Measurements from ENCODE around the gene NFE2L3.
"Not testable (repeated sequence)": the region's sequence is repeated elsewhere in the genome, so short reads cannot be mapped to it uniquely, and the experiment has no call there.

The NFE2L3 gene

DNA sequence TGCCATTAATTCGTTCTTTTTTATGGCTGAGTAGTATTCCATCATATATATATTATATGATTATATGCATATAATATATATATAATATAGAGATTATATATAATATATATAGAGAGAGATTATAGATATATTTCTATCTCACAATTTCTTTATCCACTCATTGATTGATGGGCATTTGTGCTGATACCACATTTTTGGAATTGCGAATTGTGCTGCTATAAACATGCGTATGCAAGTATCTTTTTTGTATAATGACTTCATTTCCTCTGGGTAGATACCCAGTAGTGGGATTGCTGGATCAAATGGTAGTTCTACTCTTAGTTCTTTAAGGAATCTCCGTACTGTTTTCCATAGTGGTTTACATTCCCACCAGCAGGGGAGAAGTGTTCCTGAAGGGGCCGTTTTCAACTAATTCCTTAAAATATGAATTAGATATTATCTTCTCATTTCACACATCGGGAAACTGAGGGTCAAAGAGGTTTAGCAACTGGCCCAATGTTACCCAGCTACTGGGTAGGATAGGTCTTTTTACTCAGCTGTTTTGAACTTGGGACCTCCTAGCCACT is 16.5 kb downstream of the NFE2L3 start:
- Mint-ChIP-seq H3K36me3 (peaks cover 12 to 21% of the 10 kb centered on the region in 2 donors), H3K9me3 (peaks cover 0 to 3% of the 10 kb centered on the region in 2 donors), H3K27me3 (no peaks in the 10 kb centered on the region), H3K27ac (no peak overlapping the region), H3K4me1 (peaks cover 9 to 10% of the 10 kb centered on the region in 2 donors), H3K4me3 (no peak overlapping the region)
- ATAC-seq (replicated peaks) (no peak), DNase-seq (no peak)

DNA sequence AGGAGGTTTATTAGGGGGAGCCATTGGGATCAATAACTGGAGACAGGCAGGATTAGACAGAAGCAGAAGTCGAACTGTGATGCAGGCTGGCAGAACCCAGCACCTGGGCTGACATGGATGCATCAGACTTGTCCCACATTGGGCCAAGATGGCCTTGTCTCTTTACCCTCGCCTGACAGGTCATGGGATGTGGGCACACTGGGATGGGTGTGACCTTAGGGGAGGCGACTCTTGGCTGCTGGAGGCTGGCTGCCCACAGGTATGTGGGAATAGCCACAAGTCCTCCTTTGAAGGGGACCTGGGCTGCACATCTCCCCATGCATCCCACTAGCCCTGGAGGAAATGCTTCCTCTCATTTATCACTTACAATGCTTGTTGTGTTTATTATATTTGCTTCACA is 17.3 kb downstream of the NFE2L3 start:
- H3K4me1 Mint-ChIP-seq, result peaks cover 9 to 10% of the 10 kb centered on the region in 2 donors
- H3K36me3 Mint-ChIP-seq, result peaks cover 12 to 27% of the 10 kb centered on the region in 2 donors
- no peak overlapping the region for H3K27ac Mint-ChIP-seq
- no peak for ATAC-seq (replicated peaks)
- H3K4me3 Mint-ChIP-seq, result no peak overlapping the region
- H3K9me3 Mint-ChIP-seq, result peaks cover 0 to under 1% of the 10 kb centered on the region in 2 donors
- H3K27me3 Mint-ChIP-seq, result no peaks in the 10 kb centered on the region
- no peak for DNase-seq

DNA sequence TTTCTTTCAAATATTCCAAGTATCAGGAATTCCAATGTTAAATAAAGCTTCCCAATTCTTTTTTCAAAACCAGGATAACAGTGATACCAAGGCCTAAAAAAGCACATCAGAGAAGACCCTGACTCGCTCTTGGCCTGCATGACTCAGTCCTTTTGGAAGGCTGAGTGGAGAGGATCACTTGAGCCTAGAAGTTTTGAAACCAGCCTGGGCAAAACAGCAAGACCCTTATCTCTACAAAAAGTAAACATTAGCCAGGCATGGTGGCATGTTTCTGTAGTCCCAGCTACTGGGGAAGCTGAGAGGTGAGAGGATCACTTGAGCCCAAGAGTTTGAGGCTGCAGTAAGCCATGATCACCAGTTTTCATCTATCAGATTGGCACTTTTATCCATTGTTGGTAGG is 18.7 kb downstream of the NFE2L3 start:
- ATAC-seq (replicated peaks), result no peak
- Mint-ChIP-seq H3K27ac (no peak overlapping the region), H3K27me3 (no peaks in the 10 kb centered on the region), H3K4me3 (no peak overlapping the region), H3K9me3 (no peaks in the 10 kb centered on the region), H3K36me3 (peaks cover 12 to 29% of the 10 kb centered on the region in 2 donors), H3K4me1 (peaks cover 9 to 10% of the 10 kb centered on the region in 2 donors)
- DNase-seq, result no peak

DNA sequence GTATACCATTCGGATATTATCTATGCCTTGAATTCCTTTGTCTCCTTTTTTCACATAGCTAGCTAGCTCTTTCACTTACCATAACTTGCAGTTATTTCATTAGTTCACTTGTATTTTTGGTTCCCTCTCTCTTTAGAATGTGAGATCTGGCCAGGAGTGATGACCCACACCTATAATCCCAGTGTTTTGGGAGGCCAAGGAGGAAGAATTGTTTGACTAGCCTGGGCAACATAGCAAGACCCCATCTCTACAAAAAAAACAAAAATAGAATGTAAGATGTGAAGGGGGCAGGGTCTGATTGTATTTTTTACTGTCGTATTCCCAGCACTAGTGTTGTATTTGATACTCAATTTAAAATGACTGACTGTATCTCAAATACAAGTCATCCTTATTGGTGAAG is 19.6 kb downstream of the NFE2L3 start:
- Mint-ChIP-seq H3K36me3 (peaks cover 12 to 27% of the 10 kb centered on the region in 2 donors), H3K4me1 (peaks cover 6 to 8% of the 10 kb centered on the region in 2 donors), H3K27me3 (no peaks in the 10 kb centered on the region), H3K27ac (no peak overlapping the region), H3K4me3 (no peak overlapping the region), H3K9me3 (no peaks in the 10 kb centered on the region)
- no peak for ATAC-seq (replicated peaks)
- no peak for DNase-seq

DNA sequence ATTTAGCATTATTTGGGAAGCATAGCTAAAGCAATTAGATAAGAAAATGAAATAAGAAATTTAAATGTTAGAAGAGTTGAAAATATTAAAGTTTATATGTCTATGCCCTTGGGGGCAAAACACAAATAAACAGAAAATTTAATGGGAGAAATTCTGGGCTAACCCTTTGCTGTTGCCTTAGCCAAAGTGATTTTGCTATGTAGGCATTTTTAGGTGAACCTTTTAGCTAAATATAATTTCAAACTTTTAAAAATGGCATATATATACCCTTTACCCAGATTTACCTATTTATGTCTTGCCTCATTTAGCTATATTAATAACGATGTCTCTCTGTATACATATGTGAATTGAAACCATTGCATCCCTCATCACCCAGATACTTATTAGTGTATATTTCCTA is 20.1 kb downstream of the NFE2L3 start:
- Mint-ChIP-seq H3K4me3 (no peak overlapping the region), H3K4me1 (peaks cover 2 to 4% of the 10 kb centered on the region in 2 donors), H3K27me3 (no peaks in the 10 kb centered on the region), H3K27ac (no peak overlapping the region), H3K9me3 (no peaks in the 10 kb centered on the region), H3K36me3 (peaks cover 12 to 23% of the 10 kb centered on the region in 2 donors)
- DNase-seq (no peak), ATAC-seq (replicated peaks) (no peak)

DNA sequence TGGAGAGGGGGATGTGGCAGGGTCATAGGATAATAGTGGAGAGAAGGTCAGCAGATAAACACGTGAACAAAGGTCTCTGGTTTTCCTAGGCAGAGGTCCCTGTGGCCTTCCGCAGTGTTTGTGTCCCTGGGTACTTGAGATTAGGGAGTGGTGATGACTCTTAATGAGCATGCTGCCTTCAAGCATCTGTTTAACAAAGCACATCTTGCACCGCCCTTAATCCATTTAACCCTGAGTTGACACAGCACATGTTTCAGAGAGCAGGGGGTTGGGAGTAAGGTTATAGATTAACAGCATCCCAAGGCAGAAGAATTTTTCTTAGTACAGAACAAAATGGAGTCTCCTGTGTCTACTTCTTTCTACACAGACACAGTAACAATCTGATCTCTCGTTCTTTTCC is 23.9 kb downstream of the NFE2L3 start:
- not testable (repeated sequence) for DNase-seq

DNA sequence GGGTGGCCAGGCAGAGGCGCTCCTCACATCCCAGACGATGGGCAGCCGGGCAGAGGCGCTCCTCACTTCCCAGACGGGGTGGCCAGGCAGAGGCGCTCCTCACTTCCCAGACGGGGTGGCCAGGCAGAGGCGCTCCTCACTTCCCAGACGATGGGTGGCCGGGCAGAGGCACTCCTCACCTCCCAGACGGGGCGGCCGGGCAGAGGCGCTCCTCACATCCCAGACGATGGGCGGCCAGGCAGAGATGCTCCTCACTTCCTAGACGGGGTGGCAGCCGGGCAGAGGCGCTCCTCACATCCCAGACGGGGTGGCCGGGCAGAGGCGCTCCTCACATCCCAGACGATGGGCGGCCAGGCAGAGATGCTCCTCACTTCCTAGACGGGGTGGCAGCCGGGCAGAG is 24.7 kb downstream of the NFE2L3 start:
- H3K4me3 Mint-ChIP-seq; H3K27me3 Mint-ChIP-seq; H3K9me3 Mint-ChIP-seq; ATAC-seq (replicated peaks); H3K27ac Mint-ChIP-seq; DNase-seq: not testable (repeated sequence)
- Mint-ChIP-seq H3K4me1 (peaks cover 10 to 14% of the 10 kb centered on the region in 2 donors), H3K36me3 (peaks cover 0 to 19% of the 10 kb centered on the region in 2 donors)

More for the DNA sequence above, 23.9 kb downstream of the NFE2L3 start:
- peaks cover 7 to 14% of the 10 kb centered on the region in 2 donors for H3K4me1 Mint-ChIP-seq
- H3K27me3 Mint-ChIP-seq; ATAC-seq (replicated peaks); H3K9me3 Mint-ChIP-seq; H3K27ac Mint-ChIP-seq; H3K4me3 Mint-ChIP-seq: not testable (repeated sequence)
- H3K36me3 Mint-ChIP-seq, result peaks cover 2 to 21% of the 10 kb centered on the region in 2 donors

DNA sequence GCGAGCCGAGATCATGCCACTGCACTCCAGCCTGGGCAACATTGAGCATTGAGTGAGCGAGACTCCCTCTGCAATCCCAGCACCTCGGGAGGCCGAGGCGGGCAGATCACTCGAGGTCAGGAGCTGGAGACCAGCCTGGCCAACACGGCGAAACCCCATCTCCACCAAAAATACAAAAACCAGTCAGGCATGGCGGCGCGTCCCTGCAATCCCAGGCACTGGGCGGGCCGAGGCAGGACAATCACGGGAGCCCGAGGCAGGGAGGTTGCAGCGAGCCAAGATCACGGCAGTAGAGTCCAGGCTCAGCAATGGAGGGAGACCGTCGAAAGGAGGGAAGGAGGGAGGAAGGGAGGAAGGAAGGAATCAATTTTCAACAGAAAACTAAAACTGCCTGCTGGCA is 25.3 kb downstream of the NFE2L3 start:
- not testable (repeated sequence) for H3K27me3 Mint-ChIP-seq; ATAC-seq (replicated peaks); H3K4me3 Mint-ChIP-seq; H3K9me3 Mint-ChIP-seq; H3K27ac Mint-ChIP-seq; DNase-seq
- peaks cover 0 to 18% of the 10 kb centered on the region in 2 donors for H3K36me3 Mint-ChIP-seq
- H3K4me1 Mint-ChIP-seq, result peaks cover 10 to 14% of the 10 kb centered on the region in 2 donors

DNA sequence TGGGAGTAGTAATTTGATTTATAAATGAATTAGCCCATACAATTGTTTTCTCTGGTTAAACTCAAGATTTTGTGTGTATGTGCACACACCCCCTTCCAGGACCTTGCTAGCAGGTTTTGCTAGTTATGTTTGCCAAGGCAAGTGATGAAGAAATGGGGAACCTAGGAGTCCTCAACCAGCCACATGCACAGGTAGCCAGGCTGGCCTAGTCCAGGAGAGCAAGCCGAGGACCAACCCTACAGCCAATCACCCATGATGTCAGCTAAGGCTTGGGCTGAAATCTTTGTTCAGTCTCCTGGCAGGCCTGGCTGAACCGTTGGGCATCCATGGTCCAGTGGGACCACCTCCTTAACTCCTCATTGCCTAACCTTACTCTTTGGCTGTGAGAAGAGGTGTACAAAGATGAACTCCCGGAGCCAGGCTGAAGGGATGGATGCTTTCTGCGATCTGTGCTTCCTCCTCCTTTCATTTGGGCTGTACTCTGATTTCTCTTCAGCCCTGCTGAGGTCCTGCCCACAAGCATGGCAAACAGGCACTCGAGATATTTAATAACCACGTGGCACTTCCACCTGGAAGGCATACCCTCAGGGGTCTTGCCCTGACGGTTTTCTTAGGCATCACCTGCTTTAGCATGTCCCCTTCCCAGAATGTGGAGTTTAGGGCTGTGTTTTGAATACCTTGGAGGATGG is 26.4 kb downstream of the NFE2L3 start:
- Mint-ChIP-seq H3K9me3 (no peaks in the 10 kb centered on the region), H3K4me3 (no peak overlapping the region), H3K4me1 (peaks cover 10 to 17% of the 10 kb centered on the region in 2 donors), H3K27ac (no peak overlapping the region), H3K36me3 (peaks cover 0 to 18% of the 10 kb centered on the region in 2 donors), H3K27me3 (no peaks in the 10 kb centered on the region)
- DNase-seq, result no peak
- ATAC-seq (replicated peaks), result peak; percentile 17 to 18

DNA sequence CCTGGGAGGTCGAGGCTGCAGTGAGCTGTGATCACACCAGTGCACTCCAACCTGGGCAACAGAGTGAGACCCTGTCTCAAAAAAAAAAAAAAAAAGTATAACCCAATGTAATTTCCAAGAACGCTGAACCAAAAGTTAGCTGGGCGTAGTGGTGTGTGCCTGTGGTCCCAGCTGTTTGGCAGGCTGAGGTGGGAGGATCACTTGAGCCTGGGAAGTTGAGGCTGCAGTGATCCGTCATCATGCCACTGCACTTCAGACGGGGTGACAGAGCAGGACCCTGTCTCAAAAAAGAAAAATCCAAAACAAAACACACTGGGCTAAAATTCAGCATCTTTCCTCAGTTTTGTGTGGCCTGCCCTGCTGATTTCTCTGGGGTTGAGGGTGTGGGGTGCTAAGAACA is 27.4 kb downstream of the NFE2L3 start:
- Mint-ChIP-seq H3K9me3 (no peaks in the 10 kb centered on the region), H3K36me3 (peaks cover 3 to 19% of the 10 kb centered on the region in 2 donors), H3K27me3 (no peaks in the 10 kb centered on the region), H3K4me3 (no peak overlapping the region), H3K4me1 (peaks cover 15 to 27% of the 10 kb centered on the region in 2 donors), H3K27ac (no peak overlapping the region)
- DNase-seq (no peak), ATAC-seq (replicated peaks) (no peak)

DNA sequence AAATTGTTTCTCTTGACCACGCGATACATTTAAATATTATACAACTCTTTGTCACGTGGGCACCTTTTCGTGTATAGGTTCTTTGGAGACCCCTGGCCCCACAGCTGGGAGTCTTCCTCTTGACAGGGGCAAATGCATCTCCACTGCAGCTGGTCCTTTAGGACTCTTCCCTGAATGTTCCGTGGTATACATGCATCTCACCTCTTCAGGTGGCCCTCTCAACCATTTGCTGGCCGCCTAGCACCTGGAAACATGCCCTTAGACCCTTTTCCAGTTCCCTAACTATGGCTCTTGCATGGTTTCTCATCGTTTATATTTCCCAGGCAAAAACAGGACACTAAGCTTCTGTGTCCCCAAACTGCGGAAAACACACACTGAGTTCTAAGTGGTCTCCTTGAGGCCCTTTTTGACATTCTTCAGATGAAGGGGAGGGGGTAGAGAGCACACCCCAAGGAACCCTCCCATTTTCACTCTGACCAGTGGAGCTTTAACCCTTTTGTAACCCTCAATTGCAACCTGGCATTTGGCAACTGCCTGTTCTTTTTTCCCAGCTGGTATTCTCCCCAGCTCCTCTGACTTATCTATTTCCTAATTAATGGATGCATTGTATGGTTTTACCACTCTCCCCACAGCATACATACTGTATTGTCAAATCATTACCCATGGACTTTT is 28.0 kb downstream of the NFE2L3 start:
- peaks cover 17 to 30% of the 10 kb centered on the region in 2 donors for H3K4me1 Mint-ChIP-seq
- DNase-seq (no peak), ATAC-seq (replicated peaks) (peak in 1 of 2 donors; percentile 6)
- peaks cover 6 to 24% of the 10 kb centered on the region in 2 donors for H3K36me3 Mint-ChIP-seq
- no peaks in the 10 kb centered on the region for H3K27me3 Mint-ChIP-seq
- H3K27ac Mint-ChIP-seq, result peak overlapping the region; percentile 48
- H3K9me3 Mint-ChIP-seq, result no peaks in the 10 kb centered on the region
- no peak overlapping the region for H3K4me3 Mint-ChIP-seq

DNA sequence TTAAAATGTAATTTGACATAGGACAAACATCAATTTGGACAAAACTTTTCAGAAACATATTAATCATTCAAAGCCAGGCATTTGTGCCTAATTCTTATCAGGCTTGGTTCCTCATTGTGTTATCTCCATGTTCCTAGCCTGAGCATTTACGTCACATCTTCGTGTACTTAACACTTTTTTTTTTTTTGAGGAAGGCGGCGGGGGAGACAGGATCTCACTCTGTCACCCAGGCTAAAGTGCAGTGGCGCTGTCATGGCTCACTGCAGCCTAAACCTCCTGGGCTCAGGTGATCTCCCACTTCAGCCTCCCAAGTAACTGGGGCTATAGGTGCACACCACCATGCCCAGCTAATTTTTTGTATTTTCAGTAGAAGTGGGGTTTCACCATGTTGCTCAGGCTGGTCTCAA is 28.8 kb downstream of the NFE2L3 start:
- Mint-ChIP-seq H3K9me3 (no peaks in the 10 kb centered on the region), H3K36me3 (peaks cover 13 to 33% of the 10 kb centered on the region in 2 donors), H3K27ac (no peak overlapping the region), H3K4me3 (no peak overlapping the region), H3K27me3 (no peaks in the 10 kb centered on the region), H3K4me1 (peaks cover 24 to 38% of the 10 kb centered on the region in 2 donors)
- DNase-seq (no peak), ATAC-seq (replicated peaks) (no peak)

DNA sequence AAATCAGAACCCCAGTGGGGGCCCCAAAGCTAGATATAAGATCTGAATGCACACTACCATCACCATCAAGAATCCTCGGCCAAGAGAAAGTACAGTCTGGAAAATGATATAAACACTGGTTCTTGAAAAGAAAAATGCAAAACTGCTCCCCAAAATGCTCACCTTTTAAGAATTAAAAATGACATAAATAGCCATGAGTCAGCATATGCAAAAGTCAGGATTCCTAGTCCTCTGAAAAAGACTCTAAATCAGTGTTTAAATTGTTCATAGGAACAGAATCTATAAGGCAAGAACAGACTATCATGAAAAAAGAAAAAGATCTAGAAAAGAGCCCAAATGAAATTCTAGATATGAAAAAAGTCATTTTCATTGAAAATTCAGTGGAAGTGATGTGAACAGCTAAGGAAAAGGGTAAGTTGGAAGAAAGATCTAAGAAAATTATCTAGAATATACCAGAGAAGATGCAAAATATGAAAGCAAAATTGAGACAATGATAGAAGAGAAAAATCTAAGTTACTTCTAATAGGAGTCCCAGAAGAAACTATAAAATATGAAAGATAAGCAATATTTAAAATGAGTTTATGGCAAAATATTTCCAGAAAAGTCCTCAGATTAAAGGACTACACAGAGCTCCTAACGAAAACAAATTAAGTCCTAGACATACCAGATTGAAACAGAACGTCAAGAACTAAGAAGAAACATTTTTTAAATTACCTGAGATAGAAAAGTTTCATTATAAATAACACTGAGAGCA is 29.7 kb downstream of the NFE2L3 start:
- Mint-ChIP-seq H3K27me3 (no peaks in the 10 kb centered on the region), H3K36me3 (peaks cover 17 to 37% of the 10 kb centered on the region in 2 donors), H3K4me1 (peaks cover 29 to 45% of the 10 kb centered on the region in 2 donors), H3K4me3 (no peak overlapping the region), H3K27ac (peak overlapping the region; percentile 4), H3K9me3 (no peaks in the 10 kb centered on the region)
- DNase-seq (no peak), ATAC-seq (replicated peaks) (no peak)

DNA sequence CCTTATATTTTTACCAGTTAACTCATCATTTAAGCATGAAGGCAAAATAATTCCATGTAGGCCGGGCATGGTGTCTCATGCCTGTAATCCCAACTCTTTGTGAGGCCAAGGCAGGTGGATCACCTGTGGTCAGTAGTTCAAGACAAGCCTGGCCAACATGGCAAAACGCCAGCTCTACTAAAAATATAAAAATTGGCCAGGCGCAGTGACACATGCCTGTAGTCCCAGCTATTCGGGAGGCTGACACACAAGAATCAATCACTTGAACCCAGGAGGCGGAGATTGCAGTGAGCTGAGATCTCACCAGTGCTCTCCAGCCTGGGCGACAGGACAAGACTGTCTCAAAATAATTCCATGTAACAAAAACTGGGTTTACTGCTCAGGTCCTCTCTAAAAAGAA is 30.3 kb downstream of the NFE2L3 start:
- ATAC-seq (replicated peaks), result no peak

More for the DNA sequence above, 30.3 kb downstream of the NFE2L3 start:
- no peak for DNase-seq
- Mint-ChIP-seq H3K27me3 (no peaks in the 10 kb centered on the region), H3K27ac (peak overlapping the region; percentile 59), H3K9me3 (no peaks in the 10 kb centered on the region), H3K36me3 (peaks cover 18 to 41% of the 10 kb centered on the region in 2 donors), H3K4me1 (peaks cover 31 to 52% of the 10 kb centered on the region in 2 donors), H3K4me3 (no peak overlapping the region)
